Dedifferentiated amniotic fluid mesenchymal stem cell (primary cell): ENCODE measurements around the gene RNF169.
A peak's percentile ranks its signal among the peaks of the same experiment; 100 is the strongest.
"Not testable (repeated sequence)": the region's sequence is repeated elsewhere in the genome, so short reads cannot be mapped to it uniquely, and the experiment has no call there.

Experiments
- DNase-seq: peaks from one replicate; pipeline ENCODE4 v3.0.0-alpha.2; 2016; ENCODE audit errors: extremely low spot score

The RNF169 gene

DNA sequence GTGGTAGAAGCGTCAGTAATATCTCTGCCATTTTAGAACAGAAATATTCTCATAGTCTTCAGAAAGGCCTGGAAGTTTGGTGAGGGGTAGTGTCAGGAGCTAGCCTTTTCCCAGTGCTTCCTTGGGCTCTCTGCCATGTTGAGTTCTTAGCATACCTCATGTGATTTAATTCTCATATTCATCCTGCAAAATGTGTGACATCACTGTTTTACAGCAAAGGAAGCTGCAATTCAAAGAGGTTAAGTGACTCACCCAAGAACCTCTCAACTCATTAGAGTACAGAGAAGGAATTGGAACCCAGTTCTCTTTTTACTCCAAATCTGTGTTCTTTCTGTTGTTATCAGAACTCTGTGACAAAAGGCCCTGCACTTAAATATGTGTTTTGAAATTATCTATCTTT, 72.1 kb downstream of the RNF169 start:
- DNase-seq = peak; percentile 81

DNA sequence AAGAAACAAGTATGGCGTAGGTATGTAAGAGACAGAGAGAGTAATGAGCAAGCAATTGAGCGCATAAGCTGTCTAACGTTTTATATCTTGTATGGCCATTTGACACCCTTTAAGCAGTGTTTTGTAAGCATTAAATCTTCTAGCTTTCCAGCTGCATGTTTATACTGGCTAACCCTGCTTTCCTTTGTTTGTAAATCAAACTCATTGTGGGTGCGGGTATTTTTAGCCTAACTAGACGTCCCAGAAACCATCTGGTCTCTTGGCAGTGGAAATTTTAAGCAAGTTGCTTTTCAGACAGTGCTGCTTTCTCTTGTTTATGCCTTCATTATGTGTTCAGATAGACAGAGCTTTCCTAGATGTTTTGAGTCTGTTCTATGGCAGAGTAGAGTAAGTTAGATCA, 73.5 kb downstream of the RNF169 start:
- peak; percentile 54 for DNase-seq

DNA sequence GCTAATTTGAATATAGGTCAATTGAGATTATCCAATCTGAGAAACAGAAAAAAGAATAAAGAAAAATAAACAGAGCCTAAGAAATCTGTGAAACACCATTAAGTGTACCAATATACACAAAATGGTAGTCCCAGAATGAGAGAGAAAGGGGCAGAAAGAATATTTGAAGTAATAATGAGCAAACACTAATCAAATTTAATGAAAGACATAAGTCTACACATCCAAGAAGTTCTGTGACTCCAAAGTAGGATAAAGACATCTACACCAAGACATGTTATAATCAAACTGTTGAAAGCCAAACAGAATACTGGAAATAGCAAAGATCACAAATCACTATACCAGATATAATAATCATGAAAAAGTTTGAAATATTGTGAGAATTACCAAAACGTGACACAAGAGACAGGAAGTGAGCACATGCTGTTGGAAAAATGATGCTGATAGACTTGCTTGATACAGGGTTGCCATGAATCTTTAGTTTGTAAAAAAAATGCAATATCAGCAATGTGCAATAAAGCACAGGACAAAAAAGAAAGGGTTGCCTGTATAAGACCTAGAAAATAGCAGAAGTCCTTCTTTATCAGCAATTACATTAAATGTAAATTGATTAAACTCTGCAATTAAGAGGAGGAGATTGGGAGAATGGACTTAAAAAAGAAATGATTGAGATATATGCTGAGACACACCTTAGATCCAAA, 75.8 kb downstream of the RNF169 start:
- no peak for DNase-seq

DNA sequence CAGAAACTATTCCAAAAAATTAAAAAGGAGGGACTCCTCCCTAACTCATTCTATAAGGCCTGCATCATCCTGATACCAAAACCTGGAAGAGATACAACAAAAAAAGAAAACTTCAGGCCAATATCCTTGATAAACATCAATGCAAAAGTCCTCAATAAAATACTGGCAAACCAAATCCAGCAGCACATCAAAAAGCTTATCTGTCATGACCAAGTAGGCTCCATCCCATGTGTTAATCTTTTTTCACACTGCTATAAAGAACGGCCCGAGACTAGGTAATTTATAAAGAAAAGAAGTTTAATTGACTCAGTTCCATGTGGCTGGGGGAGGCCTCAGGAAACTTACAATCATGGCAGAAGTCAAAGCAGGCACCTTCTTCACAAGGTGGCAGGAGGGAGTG, 76.9 kb downstream of the RNF169 start:
- DNase-seq = not testable (repeated sequence)

DNA sequence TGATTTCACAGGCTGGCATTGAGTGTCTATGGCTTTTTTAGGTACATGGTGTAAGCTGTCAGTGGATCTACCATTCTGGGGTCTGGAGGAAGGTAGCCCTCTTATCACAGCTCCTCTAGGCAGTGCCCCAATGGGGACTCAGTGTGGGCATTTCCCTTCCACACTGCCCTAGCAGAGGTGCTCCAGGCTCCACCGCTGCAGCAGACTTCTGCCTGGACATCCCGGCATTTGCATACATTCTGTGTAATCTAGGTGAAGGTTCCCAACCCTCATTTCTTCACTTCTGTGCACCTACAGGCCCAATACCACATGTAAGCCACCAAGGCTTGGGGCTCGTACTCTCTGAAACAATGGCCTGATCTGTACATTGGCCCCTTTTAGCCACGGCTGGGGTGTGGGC, 78.3 kb downstream of the RNF169 start:
- DNase-seq = no peak

DNA sequence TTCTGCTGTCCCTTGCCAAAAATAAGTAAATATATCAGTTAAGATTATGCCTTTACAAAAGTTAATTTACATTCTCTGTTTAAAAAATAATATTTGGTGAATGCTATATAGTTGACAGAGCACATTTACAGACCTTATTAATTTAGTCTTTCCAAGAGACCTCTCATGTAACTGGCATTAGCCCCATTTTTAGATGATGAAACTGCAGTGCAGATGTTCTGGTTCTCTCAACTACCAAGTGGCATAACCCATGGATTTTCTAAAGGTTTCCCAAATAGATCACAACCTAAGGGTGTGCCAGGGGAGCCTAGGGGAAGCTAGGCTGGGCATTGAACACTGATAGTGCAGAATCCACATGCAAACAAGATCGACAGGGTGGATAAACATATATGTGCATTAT, 88.5 kb downstream of the RNF169 start:
- no peak for DNase-seq

DNA sequence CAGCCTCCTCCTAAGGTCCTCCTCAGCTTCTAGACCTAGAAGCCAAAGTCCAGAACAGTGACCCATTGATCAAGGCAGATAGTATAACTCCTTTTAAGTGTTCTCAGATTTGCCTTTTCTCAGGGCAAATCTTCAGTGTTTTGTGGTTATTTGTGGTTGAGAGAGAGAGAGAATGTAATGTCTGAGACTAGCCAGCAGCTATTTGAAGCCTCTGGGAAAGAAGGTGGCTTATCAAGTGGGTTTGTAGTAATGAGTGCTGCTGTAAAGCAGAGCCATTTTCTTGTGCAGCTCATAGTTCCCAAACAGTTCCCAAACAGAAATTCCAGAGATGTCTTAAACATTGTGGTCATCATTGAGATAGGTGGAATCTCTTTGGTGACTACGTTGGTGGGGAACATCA, 89.5 kb downstream of the RNF169 start:
- DNase-seq = no peak

DNA sequence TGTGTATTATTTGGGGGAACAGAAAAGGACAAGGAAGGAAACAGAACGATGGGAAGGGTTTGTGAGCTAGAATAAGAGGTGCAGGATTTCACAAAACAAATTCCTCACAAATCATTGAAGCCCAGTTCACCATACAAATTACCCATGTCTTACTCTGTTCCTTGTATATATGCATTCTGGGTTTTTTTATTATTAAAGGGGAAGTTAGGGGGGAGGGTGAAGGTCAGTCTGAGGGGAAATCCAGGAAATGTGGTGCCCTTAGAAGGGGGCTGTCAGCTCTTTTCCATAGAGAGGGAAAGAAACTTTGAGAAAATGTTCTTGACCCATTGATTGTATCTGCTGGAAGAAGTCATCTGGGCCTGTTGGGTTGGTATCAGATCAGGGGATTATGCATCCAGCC, 90.8 kb downstream of the RNF169 start:
- no peak for DNase-seq

DNA sequence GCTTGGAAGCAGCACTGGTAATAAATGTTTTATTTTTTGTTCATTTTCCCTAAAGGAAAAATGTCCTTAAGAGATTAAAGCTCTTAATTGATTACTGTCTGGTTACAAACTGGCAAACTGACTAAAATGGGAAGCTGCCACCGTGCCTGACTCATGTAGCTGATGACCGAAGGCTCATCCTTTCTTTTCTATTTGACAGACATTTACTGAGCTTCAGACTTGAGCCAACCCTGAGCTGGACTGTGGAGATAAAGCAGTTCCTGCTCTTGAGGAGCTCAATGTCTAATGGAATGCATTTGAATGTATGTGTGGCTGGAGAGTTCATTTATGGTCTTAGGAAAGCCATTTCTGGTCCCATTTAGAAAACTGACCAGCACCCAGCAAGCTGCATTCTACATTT, 91.3 kb downstream of the RNF169 start:
- no peak for DNase-seq

DNA sequence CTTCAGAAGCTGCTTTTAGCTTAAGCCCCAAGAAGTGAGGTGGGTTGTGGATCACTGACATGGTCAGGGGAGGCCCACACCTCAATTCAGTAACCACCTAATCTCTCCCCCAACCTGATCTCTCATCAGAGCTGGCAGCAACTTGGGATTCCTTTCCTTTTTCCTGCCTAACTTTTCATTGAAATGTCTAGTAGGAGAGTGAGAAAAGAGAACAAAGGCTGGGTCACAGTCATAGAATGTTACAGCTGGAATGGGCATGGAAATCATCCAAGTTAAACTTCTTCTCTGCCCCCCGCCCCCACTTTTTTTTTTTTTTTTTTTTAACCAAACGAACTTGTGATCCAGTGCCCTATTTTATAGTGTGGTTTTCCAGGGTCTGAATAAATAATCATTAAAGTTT, 91.8 kb downstream of the RNF169 start:
- no peak for DNase-seq

DNA sequence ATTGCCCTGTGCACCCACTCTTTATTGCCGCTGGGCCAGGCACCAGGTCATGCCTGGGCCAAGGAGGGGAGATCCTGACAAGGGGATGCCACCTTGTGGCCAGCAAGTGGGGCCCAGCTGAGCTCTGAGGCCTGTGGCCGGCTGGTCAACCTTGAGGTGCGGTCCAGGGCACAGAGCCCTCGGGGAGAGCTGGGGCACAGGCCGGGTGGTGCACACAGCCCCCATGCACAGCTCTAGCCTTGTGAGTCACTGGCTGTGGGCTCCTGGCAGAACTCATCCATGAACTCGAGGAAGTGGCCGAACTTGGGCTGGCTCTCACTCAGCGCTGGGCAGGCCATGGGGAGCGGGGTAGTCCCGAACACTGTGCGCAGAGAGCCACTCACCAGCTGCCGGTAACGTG, 94.3 kb downstream of the RNF169 start:
- no peak for DNase-seq

DNA sequence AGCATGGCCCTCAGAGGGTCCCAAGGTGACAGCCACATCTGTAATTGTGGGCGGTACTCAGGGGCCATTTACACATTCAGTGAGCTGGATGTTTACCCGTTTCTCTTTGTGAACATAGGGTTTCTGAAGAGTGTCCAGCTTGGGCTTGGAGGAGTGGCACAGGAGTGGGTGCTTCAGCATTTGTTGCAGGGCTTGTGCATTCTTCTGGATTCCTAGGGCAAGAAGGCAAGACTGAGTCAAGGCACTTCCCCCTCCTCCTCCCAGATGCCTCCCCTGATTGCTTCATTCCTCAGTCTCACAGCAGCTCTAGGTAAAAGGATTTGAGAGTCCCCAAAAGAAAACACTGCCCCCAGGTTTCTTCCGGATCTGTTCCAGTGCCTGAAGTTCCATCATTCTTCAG, 95.4 kb downstream of the RNF169 start:
- no peak for DNase-seq

DNA sequence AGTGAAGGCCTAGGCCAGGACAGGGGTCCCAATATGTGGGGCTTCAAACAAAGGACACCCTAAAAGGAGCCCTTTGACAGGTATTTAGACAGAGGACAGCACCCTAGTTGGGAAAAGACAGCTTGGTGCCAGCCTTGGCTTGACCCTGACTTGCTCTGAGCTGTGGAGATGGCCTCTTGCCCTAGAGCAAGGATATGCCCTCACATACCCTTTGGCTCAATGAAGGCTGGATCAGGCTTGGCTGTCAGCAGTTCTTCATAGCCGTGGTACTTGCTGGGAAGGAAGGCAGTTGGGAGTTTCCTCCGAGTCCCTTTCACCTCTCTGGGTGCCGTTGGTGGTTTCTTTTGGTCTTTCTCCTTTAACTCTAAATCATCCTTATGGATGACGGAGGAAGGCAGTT, 96.2 kb downstream of the RNF169 start:
- DNase-seq = no peak

DNA sequence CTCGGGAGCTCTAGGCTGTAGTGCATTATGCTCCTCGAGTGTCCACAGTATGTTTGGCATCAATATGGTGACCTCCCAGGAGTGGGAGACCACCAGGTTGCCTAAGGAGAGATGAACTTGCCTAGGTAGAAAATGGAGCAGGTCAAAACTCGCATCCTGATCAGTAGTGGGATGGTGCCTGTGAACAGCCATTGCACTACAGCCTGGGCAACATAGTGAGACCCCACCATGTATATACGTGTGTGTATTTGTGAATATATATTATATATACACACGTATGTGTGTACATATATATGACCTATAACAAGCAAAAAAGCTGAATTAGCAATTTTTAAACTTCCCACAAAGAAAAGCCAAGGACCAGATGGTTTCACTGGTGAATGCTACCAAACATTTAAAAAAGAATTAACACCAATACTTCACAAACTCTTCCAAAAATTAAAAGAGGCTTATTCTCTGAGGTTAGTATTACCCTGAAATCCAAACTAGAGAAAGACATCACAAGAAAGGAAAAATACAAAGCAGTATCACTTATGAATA, 97.4 kb downstream of the RNF169 start:
- DNase-seq = no peak

DNA sequence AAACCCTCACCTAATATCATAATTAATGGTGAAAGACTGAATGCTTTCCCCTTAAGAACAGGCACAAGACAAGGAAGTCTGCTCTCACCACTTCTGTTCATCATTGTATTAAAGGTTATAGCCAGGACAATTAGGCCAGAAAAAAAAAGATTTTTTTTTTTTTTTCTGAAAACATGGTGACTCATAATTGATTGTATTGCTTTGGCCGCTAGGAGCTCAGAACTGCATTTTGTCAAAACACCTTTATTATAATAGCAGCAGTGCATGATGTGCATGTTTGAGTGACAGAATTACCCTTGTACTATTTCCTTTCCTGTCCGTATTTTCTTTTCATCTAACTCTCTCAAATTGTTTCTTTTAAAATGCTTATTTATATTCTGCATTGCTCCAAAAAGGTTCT, 98.1 kb downstream of the RNF169 start:
- no peak for DNase-seq

DNA sequence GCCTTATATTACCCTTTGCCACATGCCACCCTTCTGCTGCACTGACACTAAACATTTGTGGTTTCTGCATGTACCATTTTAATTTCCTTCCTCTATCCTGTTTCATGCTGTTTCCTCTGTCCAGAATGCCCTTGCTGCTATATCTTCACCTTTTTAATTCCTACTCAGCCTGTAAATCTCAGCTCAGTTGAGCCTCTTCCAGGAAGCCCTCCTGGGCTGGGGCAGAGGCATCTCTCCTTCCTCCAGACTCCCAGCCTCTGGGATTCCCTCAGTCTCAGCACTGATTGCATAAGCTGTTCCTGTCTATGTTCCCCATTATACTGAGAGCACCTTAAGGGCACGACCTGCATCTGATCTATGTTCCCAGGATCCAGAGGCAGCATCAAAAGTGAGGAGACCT, 98.7 kb downstream of the RNF169 start:
- no peak for DNase-seq

DNA sequence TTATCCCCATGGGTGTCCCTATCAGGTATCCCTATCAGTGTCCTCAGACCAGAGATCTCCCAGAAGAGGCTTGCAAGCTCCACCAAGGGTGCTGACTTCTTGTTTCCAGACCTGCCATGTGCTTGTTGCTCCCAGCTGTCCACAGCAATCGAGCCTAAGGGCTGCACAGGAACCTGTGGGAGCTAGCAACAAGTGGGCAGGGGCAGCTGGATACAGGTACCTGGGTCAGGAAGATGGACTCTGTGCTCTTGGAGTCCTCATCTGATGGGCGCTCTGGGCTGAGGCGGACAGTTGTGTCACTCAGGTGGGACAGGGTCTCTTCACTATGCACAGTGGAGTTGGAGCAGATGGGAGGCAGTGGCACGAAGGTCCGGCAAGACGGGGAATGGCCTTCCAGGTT, 99.2 kb downstream of the RNF169 start:
- no peak for DNase-seq

DNA sequence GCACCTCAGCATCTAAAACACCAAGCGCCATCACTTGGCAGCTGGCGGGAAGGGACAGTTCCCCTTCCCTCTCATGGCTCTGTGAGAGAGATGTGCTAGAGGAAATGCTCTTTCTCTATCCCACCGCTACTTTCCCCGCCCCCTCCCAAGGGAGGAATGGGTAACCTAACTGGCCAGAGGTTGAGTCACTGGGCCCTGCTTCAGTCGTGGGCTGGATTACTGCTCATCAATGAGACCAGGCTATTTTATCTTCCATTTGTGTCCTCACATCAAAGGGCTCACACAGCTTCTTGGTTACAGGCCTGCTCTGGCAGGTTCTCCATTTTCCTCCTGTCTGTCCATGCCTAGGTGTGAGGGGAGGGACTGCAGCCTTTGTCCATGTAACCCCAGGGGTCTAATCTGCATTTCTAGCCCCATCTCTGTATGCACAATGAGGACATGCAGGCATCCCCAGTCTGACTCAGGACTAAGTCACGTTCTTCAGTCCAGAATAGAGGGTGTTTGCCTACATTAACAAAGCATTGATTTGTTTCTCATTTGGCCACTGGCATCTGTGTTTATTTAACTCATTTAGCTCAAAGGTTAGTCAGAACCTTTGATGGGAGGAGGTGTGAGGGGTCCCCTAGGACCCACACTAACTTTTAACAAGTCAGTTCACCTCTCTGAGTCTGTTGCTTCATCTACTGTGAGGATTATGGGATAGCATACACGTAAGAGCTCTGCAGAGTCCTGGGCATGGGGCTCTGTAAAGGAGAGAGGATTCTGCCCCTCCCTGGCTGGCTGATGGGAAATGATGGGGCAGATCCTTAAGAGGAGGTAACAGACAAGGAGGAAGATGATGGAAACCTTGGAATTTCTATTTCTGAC, 101.1 kb downstream of the RNF169 start:
- no peak for DNase-seq

DNA sequence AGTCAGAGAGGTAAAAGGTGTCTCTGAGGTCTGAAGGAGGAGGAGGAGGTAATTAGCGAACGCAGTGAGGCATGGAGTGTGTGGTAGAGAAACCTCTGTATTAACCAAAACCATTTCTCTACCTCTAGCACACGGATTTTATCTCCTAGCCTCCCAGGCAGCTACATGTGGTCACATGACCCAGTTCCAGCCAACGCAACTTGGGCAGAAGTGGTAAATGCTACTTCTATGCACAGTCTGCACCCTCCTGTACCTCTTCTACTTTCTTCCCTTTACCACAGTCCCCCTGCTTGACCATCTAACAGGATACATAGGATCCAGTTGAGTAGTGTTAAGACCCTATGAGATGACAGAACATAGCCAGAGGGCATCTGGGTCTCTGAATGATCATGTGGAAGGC, 104.6 kb downstream of the RNF169 start:
- no peak for DNase-seq

DNA sequence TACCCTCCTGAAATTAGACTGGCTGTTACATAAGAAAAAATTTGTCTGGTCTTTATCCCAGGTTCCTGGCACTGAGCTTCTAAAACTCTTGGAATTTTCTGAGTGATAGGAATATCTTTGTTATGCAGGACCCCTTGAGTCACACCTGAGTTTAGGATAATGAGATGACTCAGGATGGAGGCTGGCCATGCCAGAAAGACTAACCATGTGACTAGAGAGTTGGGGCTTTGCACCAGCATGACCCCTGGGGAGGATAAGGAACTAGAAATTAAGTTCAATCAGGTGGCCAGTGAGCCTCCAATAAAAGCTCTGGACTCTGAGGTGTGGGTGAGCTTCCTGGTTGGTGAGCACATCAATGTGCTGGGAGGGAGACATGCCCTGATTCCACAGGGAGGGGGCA, 112.1 kb downstream of the RNF169 start:
- no peak for DNase-seq

DNA sequence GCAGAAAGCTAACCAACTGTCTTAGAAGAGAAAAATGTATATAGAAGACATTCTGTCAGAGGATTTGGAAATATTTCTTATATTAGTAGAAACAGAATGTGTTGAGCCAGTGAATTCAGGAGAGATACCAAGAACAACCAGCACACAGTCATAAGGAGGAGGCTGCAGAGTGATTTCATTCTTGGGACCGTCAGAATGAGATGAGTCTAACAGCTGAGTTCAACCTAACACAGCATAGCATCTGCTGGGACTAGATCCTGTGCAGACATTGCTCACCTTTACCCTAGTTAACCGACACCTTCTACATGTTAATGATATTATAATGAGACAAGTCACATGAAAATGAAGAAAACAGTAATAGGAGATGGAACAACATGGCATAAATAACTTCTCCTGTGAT, 114.8 kb downstream of the RNF169 start:
- no peak for DNase-seq

DNA sequence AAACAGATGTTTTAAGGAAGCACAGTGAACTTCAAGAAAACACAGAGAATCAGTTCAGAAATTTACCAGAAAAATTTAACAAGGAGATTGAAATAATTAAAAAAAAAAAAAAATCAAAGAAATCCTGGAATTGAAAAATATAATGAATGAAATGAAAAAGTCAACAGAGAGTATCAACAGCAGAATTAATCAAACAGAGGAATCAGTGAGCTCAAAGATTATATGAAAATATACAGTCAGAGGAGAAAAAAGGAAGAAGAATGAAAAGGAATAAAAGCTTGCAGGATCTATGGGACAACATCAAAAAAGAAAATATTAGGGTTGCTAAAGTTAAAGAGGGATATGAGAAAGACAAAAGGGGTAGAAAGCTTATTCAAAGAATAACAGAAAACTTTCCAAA, 117.9 kb downstream of the RNF169 start:
- no peak for DNase-seq

DNA sequence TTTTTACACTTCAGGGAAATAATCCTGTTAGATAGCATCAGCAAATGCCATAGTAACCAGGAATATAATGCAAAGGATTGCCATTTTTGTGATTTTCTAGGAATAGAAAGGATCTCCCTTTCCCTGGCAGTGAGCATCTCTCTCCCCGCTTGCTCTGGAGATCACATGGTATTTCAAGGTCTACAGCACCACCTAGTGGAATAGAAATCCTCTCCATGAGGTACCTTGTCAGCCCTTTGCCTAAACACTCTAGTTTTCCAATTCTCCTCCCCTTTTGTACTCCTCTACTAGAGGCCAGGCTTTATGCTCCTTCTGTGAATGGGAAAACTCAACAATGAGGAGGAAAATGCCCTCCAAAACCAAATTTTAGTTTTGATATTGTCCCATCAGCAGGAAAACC, 121.8 kb downstream of the RNF169 start:
- no peak for DNase-seq
